GM10248 (cell line): ENCODE measurements around the gene SIK3.
"Not testable (repeated sequence)": the region's sequence is repeated elsewhere in the genome, so short reads cannot be mapped to it uniquely, and the experiment has no call there.

Experiments
- CTCF ChIA-PET: fragments of 300-600 bp; sonication (Branson Sonifier 250); formaldehyde crosslinking; extraction: SDS; loops from one replicate; lab custom pipeline; 2021; ENCODE audit warnings: antibody characterized with exemption; lab: Yijun Ruan, JAX
- POLR2A ChIA-PET: fragments of 350-650 bp; sonication (Branson Sonifier 250); formaldehyde crosslinking; extraction: SDS; loops from one replicate; lab custom pipeline; 2020; ENCODE audit warnings: antibody characterized with exemption; lab: Yijun Ruan, JAX
- DNase-seq: peaks from one replicate; pipeline ENCODE4 v3.0.0; 2012; ENCODE audit errors: extremely low spot score
- CTCF ChIP-seq: IDR thresholded peaks from 2 replicates; pipeline ENCODE4 v1.5.1; 2012; ENCODE audit warnings: mild to moderate bottlenecking, low read depth; ENCODE audit errors: extremely low read depth, missing control alignments, control extremely low read depth

Gene SIK3

GRCh38 chr11:117127171-117127901 is 29.1 kb upstream of the SIK3 start:
- no peak for TF ChIP-seq CTCF
- DNase-seq = no peak
- CTCF ChIA-PET = interaction anchor here (1.0 to 3.5 kb wide), 5 partner anchors 10 to 247 kb away, joined by 3 to 17 read pairs (median 4); no protein-coding TSS in a partner anchor
- POLR2A ChIA-PET = no interaction called here

GRCh38 chr11:117126223-117126965 is 28.2 kb upstream of the SIK3 start:
- POLR2A ChIA-PET = no interaction called here
- TF ChIP-seq CTCF = no peak
- CTCF ChIA-PET = interaction anchor here (0.5 to 3.5 kb wide), 7 partner anchors 10 to 246 kb away, joined by 3 to 17 read pairs (median 4); no protein-coding TSS in a partner anchor
- DNase-seq = no peak

GRCh38 chr11:117122556-117122955 is 24.3 kb upstream of the SIK3 start:
- ChIA-PET CTCF (interaction anchor here (0.8 to 2.0 kb wide), 6 partner anchors 8 to 267 kb away, joined by 3 to 9 read pairs (median 4); partner anchors contain the start of gene SIK3), POLR2A (no interaction called here)
- no peak for DNase-seq
- TF ChIP-seq CTCF = no peak

- no peak for DNase-seq
- POLR2A ChIA-PET = no interaction called here
- CTCF ChIA-PET = no interaction called here
- no peak for TF ChIP-seq CTCF
Observed at GRCh38 chr11:117121176-117121575, 22.9 kb upstream of the SIK3 start.

GRCh38 chr11:117117681-117118080 is 19.5 kb upstream of the SIK3 start:
- CTCF ChIA-PET = interaction anchor here (1.4 to 3.9 kb wide), 3 partner anchors 9 to 109 kb away, joined by 3 to 20 read pairs (median 15); no protein-coding TSS in a partner anchor
- POLR2A ChIA-PET = no interaction called here
- DNase-seq = no peak
- TF ChIP-seq CTCF = no peak

GRCh38 chr11:117112939-117113338 is 14.7 kb upstream of the SIK3 start:
- DNase-seq, POLR2A ChIA-PET, CTCF ChIA-PET: not testable (repeated sequence)

- POLR2A ChIA-PET = not testable (repeated sequence)
- CTCF ChIA-PET = interaction anchor here (2.6 kb wide), 1 partner anchor 114 kb away, joined by 6 read pairs; no protein-coding TSS in a partner anchor
Observed at GRCh38 chr11:117112497-117112896, 14.3 kb upstream of the SIK3 start.

More at GRCh38 chr11:117112497-117112896, 14.3 kb upstream of the SIK3 start:
- DNase-seq = not testable (repeated sequence)
